GM10248 (cell line): ENCODE measurements around the gene CXCL8.

Source experiments
- CTCF ChIA-PET: fragments of 300-600 bp; sonication (Branson Sonifier 250); formaldehyde crosslinking; extraction: SDS; loops from one replicate; lab custom pipeline; 2021; ENCODE audit warnings: antibody characterized with exemption; lab: Yijun Ruan, JAX
- POLR2A ChIA-PET: fragments of 350-650 bp; sonication (Branson Sonifier 250); formaldehyde crosslinking; extraction: SDS; loops from one replicate; lab custom pipeline; 2020; ENCODE audit warnings: antibody characterized with exemption; lab: Yijun Ruan, JAX
- DNase-seq: peaks from one replicate; pipeline ENCODE4 v3.0.0; 2012; ENCODE audit errors: extremely low spot score
- CTCF ChIP-seq: IDR thresholded peaks from 2 replicates; pipeline ENCODE4 v1.5.1; 2012; ENCODE audit warnings: mild to moderate bottlenecking, low read depth; ENCODE audit errors: extremely low read depth, missing control alignments, control extremely low read depth

CXCL8 gene

DNA sequence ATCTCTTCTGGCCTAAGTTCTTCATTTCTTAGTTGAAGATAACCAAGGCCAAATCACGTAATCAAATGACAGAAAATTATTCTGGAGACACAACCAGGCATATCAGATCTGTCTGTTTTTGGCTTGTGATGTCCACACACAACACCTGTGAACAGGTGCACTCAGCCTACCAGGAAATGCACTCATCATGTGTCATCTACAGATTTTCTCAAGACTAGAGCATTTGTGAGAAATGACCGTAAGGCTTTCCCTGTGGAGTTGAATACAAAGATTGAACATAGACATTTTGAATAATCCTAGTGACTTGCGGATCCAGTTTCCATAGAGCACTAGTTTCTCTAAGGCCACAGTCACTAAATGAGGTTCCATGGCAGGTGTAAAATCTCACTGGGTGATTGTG, 26.7 kb upstream of the CXCL8 start:
- no peak for DNase-seq
- ChIA-PET POLR2A (no interaction called here), CTCF (no interaction called here)
- no peak for TF ChIP-seq CTCF

GRCh38 chr4:73714647-73715046, 25.7 kb upstream of the CXCL8 start:
- POLR2A ChIA-PET, result no interaction called here
- no peak for DNase-seq
- TF ChIP-seq CTCF, result no peak
- CTCF ChIA-PET, result interaction anchor here (1.0 to 1.4 kb wide), 6 partner anchors 9 to 141 kb away, joined by 3 to 4 read pairs (median 3); no protein-coding TSS in a partner anchor

- TF ChIP-seq CTCF, result no peak
- CTCF ChIA-PET, result interaction anchor here (1.0 to 1.4 kb wide), 7 partner anchors 10 to 142 kb away, joined by 3 to 4 read pairs (median 3); no protein-coding TSS in a partner anchor
- DNase-seq, result no peak
- POLR2A ChIA-PET, result no interaction called here
These were observed 24.7 kb upstream of the CXCL8 start for GRCh38 chr4:73715659-73716058.

DNA sequence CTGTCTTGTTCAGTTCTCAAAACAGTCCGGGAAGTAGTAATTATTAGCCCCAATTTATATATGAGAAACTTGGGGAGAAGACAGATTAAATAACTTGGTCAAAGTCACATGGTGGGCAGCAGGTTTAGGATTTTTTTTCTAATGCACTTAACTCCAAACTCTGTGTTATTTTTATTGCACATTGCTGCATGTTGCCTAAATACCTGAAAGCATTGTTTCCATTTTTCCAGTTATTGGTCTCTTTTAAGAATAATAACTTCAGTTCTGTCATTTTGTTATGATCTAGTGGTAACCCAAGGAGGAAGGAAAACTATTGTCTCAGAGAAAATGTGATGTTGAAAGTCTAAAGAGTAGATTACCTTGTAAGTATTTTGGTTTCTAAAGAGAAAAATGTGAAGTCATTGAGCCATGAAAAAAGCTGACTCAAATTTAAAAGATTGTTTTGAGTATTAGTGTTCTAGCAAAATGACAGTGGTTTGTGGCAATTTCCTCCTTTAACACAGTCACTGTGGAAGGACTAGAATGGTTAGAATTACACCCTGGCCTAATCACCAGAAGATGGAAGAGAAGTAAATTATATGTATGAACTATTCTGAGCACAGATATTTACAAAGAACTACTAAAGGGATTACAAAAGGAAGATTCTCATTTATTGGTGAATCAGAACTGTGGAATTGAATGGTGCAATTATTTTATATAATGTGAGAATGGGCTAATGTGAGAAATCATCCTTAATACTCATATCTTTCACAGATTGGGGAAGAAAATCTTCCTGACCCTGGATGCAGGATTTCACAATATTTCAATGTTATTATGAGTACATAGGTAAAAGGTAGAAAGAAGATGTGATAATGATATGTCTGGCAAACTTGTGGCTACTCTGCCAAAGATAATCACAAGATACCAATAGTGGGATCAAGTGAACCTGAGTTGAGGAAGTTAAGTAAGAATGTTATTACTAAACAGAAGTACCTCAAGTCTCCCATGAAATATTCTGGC, 21.7 kb upstream of the CXCL8 start:
- CTCF ChIA-PET, result no interaction called here

DNA sequence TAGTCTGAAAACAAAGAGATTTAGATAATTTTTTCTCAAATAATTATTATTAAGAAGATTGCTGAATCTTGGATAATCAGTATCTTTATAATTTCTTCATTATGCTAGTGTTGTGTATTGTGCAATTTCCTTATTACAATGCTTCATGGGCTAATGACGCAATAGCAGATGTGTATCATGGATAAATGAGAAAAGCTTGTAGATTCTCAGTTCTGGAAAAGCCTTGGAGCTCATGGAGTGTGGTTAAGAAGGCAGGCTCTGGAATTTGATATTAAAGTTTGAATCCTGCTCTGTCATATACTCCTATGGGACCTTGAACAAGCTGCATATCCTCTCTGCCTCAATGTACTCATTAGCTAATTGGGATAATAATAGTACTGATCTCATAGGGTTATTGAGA, 18.9 kb upstream of the CXCL8 start:
- TF ChIP-seq CTCF, result no peak
- ChIA-PET CTCF (interaction anchor here (1.5 to 3.1 kb wide), 3 partner anchors 9 to 12 kb away, joined by 5 to 21 read pairs (median 6); no protein-coding TSS in a partner anchor), POLR2A (no interaction called here)
- no peak for DNase-seq

More for the DNA sequence above, 21.7 kb upstream of the CXCL8 start:
- no peak for TF ChIP-seq CTCF
- DNase-seq, result peak; percentile 16
- POLR2A ChIA-PET, result no interaction called here

DNA sequence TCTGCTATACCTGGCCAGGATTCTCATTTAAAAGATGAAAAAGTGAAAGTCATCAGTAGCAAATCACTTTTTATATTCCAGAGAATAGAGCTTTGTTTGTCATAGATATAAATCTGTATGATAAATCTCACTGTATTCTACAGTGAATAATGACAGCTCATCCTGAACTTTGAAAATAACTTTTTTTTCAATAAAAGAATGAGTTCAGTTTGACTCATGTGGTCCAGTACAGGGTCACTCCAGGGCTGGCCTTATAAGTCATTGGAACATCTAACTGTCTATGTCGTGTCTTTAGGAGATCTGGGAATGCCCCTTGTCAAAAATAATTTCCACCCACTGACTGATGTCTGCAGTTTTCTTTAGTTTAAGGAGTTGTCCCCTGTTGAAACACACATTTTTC, 18.5 kb upstream of the CXCL8 start:
- CTCF ChIA-PET, result interaction anchor here (1.5 to 3.1 kb wide), 3 partner anchors 9 to 12 kb away, joined by 5 to 21 read pairs (median 6); no protein-coding TSS in a partner anchor
- no peak for TF ChIP-seq CTCF
- POLR2A ChIA-PET, result no interaction called here
- DNase-seq, result no peak
